Astrocyte (in vitro differentiated cells and primary cell): ENCODE results near the gene PPIL3. TPM values are rescaled to one million over a fixed set of nuclear protein-coding genes. Genes with fewer than 3 reads are reported as not detected.
"Not testable (repeated sequence)": the region's sequence is repeated elsewhere in the genome, so short reads cannot be mapped to it uniquely, and the experiment has no call there.

Experiments
- DNase-seq: peaks from one replicate; pipeline ENCODE4 v3.0.0-alpha.2; 2010; ENCODE audit warnings: low read depth
- FAIRE-seq: peaks from 2 replicates; lab custom pipeline; 2011; peaks lifted over from hg19 to GRCh38; lab: Jason Lieb, UNC
- H2AFZ ChIP-seq: 2 replicates; pipeline ENCODE4 v1.6.0; 2012; ENCODE audit warnings: low read depth, low read length, inconsistent platforms
- H3K27ac ChIP-seq: 2 replicates; pipeline ENCODE4 v1.5.1; 2011; ENCODE audit warnings: low read depth, low read length, inconsistent platforms
- H3K27me3 ChIP-seq: 2 replicates; pipeline ENCODE4 v1.6.0; 2011; ENCODE audit warnings: low read length, inconsistent platforms; ENCODE audit not compliant: insufficient read depth
- H3K36me3 ChIP-seq: 2 replicates; pipeline ENCODE4 v1.5.1; 2011; ENCODE audit warnings: low read length, inconsistent platforms; ENCODE audit not compliant: insufficient read depth
- H3K4me1 ChIP-seq: 2 replicates; pipeline ENCODE4 v1.5.1; 2011; ENCODE audit warnings: low read length, inconsistent platforms; ENCODE audit not compliant: insufficient read depth
- H3K4me2 ChIP-seq: 2 replicates; pipeline ENCODE4 v1.6.0; 2012; ENCODE audit warnings: low read length, inconsistent platforms
- H3K4me3 ChIP-seq: 2 replicates; pipeline ENCODE4 v1.5.1; 2011; ENCODE audit warnings: low read depth, mild to moderate bottlenecking, low read length, inconsistent platforms; ENCODE audit not compliant: insufficient read depth
- H3K79me2 ChIP-seq: 2 replicates; pipeline ENCODE4 v1.6.0; 2012; ENCODE audit warnings: mild to moderate bottlenecking, low read length, inconsistent platforms; ENCODE audit not compliant: insufficient read depth
- H3K9ac ChIP-seq: 2 replicates; pipeline ENCODE4 v1.6.0; 2012; ENCODE audit warnings: mild to moderate bottlenecking, low read length, inconsistent platforms
- H3K9me3 ChIP-seq: 2 replicates; pipeline ENCODE4 v1.5.1; 2012; ENCODE audit warnings: low read depth, mild to moderate bottlenecking, low read length, inconsistent platforms; ENCODE audit not compliant: insufficient read depth
- H4K20me1 ChIP-seq: 2 replicates; pipeline ENCODE4 v1.6.0; 2012; ENCODE audit warnings: low read length, inconsistent platforms; ENCODE audit not compliant: insufficient read depth
- H3K27ac Mint-ChIP-seq: one replicate; pipeline ENCODE4 v1.8.0; 2021; ENCODE audit warnings: mild to moderate bottlenecking, mixed read lengths; ENCODE audit not compliant: unreplicated experiment
- H3K27me3 Mint-ChIP-seq: one replicate; pipeline ENCODE4 v1.8.0; 2021; ENCODE audit warnings: low read depth, mixed read lengths; ENCODE audit not compliant: unreplicated experiment
- H3K36me3 Mint-ChIP-seq: one replicate; pipeline ENCODE4 v1.8.0; 2021; ENCODE audit warnings: low read depth, mixed read lengths; ENCODE audit not compliant: unreplicated experiment
- H3K4me1 Mint-ChIP-seq: one replicate; pipeline ENCODE4 v1.8.0; 2021; ENCODE audit warnings: low read depth, mixed read lengths; ENCODE audit not compliant: unreplicated experiment
- H3K4me3 Mint-ChIP-seq: one replicate; pipeline ENCODE4 v1.8.0; 2021; ENCODE audit warnings: mild to moderate bottlenecking, moderate library complexity, mixed read lengths; ENCODE audit not compliant: unreplicated experiment
- H3K9me3 Mint-ChIP-seq: one replicate; pipeline ENCODE4 v1.8.0; 2021; ENCODE audit warnings: mild to moderate bottlenecking, mixed read lengths; ENCODE audit not compliant: unreplicated experiment
- CTCF ChIP-seq: IDR thresholded peaks from 2 replicates; pipeline ENCODE4 v1.5.1; 2011; ENCODE audit warnings: low read depth, mild to moderate bottlenecking, inconsistent platforms, low read length, moderate library complexity; ENCODE audit not compliant: insufficient read depth
- EZH2 ChIP-seq: IDR thresholded peaks from 2 replicates; pipeline ENCODE4 v1.6.1; 2012; ENCODE audit warnings: mild to moderate bottlenecking, low read length, inconsistent platforms; ENCODE audit not compliant: insufficient read depth
- total RNA-seq: library from RNA; stranded (reverse); gene quantifications from 2 replicates; pipeline ENCODE4 v1.2.1, GENCODE V29; 2021

Gene PPIL3
- total RNA-seq, 1 donor from 2014 or later = 34.8 TPM

- no peaks in the 10 kb centered on the region for H4K20me1 ChIP-seq
- no peak overlapping the region for H2AFZ ChIP-seq
- H3K79me2 ChIP-seq = no peaks in the 10 kb centered on the region
- DNase-seq (no peak), FAIRE-seq (no peak)
- peaks cover 4% of the 10 kb centered on the region for H3K36me3 Mint-ChIP-seq
- H3K4me3 Mint-ChIP-seq = no peak overlapping the region
- no peak overlapping the region for H3K27ac ChIP-seq
- no peak overlapping the region for H3K4me3 ChIP-seq
- H3K27ac Mint-ChIP-seq = no peak overlapping the region
- no peaks in the 10 kb centered on the region for H3K4me1 Mint-ChIP-seq
- TF ChIP-seq CTCF = no peak
- no peak for TF ChIP-seq EZH2
- H3K27me3 ChIP-seq = no peaks in the 10 kb centered on the region
- no peaks in the 10 kb centered on the region for H3K4me1 ChIP-seq
- H3K27me3 Mint-ChIP-seq = no peaks in the 10 kb centered on the region
- no peaks in the 10 kb centered on the region for H3K9me3 Mint-ChIP-seq
- no peaks in the 10 kb centered on the region for H3K9me3 ChIP-seq
- H3K9ac ChIP-seq = no peak overlapping the region
- H3K4me2 ChIP-seq = no peak overlapping the region
- peaks cover 48% of the 10 kb centered on the region for H3K36me3 ChIP-seq
Measured at GRCh38 chr2:200899482-200899881, 10.6 kb upstream of the PPIL3 start.

DNA sequence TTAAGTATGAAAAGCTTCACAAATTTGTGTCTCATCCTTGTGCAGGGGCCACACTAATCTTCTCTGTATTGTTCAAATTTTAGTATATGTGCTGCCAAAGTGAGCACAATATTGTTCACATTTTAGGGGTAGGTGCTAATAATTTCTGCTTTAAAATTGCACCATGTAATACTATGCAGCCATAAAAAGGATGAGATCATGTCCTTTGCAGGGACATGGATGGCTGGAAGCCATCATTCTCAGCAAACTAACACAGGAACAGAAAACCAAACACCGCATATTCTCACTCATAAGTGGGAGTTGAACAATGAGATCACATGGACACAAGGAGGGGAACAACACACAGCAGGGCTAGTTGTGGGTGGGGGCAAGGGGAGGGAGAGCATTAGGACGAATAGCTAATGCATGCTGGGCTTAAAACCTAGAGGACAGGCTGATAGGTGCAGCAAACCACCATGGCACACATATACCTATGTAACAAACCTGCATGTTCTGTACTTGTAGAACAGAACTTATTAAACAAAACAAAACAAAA, 7.1 kb downstream of the PPIL3 start:
- H3K27ac Mint-ChIP-seq, H3K27me3 Mint-ChIP-seq, FAIRE-seq, H3K4me3 Mint-ChIP-seq, H3K27ac ChIP-seq, H3K79me2 ChIP-seq, H2AFZ ChIP-seq, H3K9me3 ChIP-seq, H3K36me3 Mint-ChIP-seq, H3K27me3 ChIP-seq, H3K9ac ChIP-seq, H4K20me1 ChIP-seq, H3K4me1 Mint-ChIP-seq, DNase-seq, H3K9me3 Mint-ChIP-seq, H3K4me2 ChIP-seq, H3K4me3 ChIP-seq, H3K4me1 ChIP-seq: not testable (repeated sequence)
- H3K36me3 ChIP-seq = peaks cover 35% of the 10 kb centered on the region

DNA sequence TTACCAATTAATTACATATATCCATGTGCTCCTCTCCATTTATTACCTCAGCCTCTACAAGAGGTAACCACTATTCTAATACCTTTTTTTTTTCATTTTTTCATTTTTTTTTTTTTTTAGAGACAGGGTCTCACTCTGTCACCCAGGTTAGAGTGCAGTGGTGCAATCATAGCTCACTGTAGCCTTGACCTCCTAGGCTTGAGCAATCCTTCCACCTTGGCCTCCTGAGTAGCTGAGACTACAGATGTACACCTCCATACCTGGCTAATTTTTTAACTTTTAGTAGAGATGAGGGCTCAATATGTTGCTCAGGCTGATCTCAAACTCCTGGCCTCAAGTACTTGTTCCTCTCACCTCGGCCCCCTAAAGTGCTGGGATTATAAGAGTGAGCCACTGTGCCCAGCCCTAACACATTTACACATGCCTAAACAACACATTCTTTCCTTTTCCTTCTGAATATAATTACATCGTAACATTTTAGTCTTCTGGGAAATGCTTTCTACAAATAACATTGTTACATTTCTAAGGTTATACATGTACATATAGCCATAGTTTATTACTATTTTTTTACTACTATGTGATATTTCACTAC, 10.5 kb downstream of the PPIL3 start:
- no peaks in the 10 kb centered on the region for H4K20me1 ChIP-seq

More for the DNA sequence above, 10.5 kb downstream of the PPIL3 start:
- Histone ChIP-seq H3K36me3 (peaks cover 46% of the 10 kb centered on the region), H3K79me2 (no peaks in the 10 kb centered on the region), H2AFZ (no peak overlapping the region), H3K4me3 (no peak overlapping the region), H3K4me1 (no peaks in the 10 kb centered on the region), H3K27me3 (no peaks in the 10 kb centered on the region), H3K9ac (no peak overlapping the region), H3K27ac (no peak overlapping the region), H3K9me3 (no peaks in the 10 kb centered on the region), H3K4me2 (no peak overlapping the region)
- Mint-ChIP-seq H3K9me3 (no peaks in the 10 kb centered on the region), H3K4me3 (no peak overlapping the region), H3K4me1 (no peaks in the 10 kb centered on the region), H3K27ac (no peak overlapping the region), H3K36me3 (peaks cover 14% of the 10 kb centered on the region), H3K27me3 (no peaks in the 10 kb centered on the region)
- TF ChIP-seq EZH2 (no peak), CTCF (no peak)
- DNase-seq = no peak
- no peak for FAIRE-seq
